Measurements from ENCODE around the gene KRT83.

GRCh38 chr12:52278575-52279421, 42.4 kb downstream of the KRT83 start:
- TF ChIP-seq CTCF (conservative IDR thresholded peaks at IDR 0.05; ENCODE audit: low read length): peak; percentile 89
- no peak for TF ChIP-seq EZH2phosphoT487 (IDR thresholded peaks at IDR 0.05; ENCODE audit: borderline replicate concordance)

All from Loucy (cell line).